ENCODE results near the gene KCNMA1. TPM values are rescaled to one million over a fixed set of nuclear protein-coding genes. Genes with fewer than 3 reads are reported as not detected.
A peak's percentile ranks its signal among the peaks of the same experiment; 100 is the strongest.

The KCNMA1 gene
- total and polyA plus RNA-seq, 10 of the 15 experiments (the other 5 are each of a cell fraction or from before 2014, with no cell fraction given) = 8.5 to 77.0 (median 21.3) TPM

DNA sequence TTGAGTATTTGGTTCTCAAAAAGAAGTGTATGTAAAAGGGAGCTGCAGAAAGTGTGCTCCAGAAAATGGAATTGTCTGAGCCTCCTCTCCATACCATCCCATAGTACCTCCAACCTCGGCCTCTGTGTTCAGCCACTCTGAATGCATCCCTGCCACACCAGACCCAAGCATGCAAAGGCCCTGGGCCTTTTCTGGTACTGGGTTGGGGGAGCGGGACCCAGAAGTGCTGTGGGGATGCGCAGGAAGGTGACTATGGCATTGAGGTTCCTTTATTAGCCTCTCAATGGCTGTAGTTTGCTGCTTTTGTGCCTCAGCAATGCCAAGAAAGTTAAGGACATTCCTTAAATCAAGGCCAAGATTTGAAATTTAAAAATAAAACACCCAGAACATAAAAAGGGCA lies 2.1 kb upstream of the KCNMA1 start (continued):
- TF ChIP-seq, protein P1, sequence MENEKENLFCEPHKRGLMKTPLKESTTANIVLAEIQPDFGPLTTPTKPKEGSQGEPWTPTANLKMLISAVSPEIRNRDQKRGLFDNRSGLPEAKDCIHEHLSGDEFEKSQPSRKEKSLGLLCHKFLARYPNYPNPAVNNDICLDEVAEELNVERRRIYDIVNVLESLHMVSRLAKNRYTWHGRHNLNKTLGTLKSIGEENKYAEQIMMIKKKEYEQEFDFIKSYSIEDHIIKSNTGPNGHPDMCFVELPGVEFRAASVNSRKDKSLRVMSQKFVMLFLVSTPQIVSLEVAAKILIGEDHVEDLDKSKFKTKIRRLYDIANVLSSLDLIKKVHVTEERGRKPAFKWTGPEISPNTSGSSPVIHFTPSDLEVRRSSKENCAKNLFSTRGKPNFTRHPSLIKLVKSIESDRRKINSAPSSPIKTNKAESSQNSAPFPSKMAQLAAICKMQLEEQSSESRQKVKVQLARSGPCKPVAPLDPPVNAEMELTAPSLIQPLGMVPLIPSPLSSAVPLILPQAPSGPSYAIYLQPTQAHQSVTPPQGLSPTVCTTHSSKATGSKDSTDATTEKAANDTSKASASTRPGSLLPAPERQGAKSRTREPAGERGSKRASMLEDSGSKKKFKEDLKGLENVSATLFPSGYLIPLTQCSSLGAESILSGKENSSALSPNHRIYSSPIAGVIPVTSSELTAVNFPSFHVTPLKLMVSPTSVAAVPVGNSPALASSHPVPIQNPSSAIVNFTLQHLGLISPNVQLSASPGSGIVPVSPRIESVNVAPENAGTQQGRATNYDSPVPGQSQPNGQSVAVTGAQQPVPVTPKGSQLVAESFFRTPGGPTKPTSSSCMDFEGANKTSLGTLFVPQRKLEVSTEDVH (IDR thresholded peaks at IDR 0.05; ENCODE audit: low read depth, partially characterized antibody) = no peak
- TF ChIP-seq TARDBP (IDR thresholded peaks at IDR 0.05; ENCODE audit: borderline replicate concordance) = no peak
- TF ChIP-seq MEF2A (IDR thresholded peaks at IDR 0.05; ENCODE audit: insufficient read depth, low read depth, low read length) = no peak

DNA sequence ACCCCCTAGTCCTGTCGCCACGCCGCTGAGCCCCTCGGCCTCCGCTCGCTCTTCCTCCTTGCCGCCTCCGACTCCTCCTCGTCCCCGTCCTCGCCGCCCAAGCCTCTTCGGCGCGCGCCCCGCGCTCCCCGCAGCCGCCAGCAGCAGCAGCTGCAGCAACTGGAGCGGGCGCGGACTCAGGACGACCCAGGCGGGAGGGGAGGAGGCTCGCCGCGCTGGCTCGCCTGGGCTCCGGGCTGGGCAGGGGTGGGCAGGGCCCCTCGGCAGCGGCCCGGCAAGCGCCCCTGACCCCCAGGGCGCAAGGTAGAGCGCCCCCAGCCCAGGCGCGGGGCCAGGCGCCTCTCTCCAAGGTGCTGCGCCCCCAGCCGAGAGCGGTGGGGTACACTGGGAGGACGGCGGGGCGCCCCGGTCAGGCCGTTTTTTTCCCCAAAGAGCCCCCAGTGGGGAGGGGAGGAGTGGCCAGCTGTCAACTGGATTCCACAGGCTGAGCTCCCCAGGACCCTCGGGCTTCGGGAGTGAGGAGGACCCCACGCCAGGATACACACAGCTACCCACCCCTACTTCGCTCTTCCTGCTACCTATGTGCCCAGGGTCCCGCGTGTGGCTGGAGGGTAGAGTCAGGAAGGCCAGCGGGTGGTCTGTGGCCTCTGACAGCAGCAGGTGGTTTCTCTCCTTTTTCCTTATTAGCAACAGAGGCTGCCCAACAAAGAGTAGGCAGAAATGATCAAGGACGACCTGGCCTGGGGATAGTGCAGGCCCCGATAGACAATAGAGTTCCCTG lies 903 bp upstream of the KCNMA1 start:
- no TSS peak for BruUV-seq (replicated peaks)
- WGBS (ENCODE audit: insufficient coverage, insufficient replicate concordance, low lambda C conversion rate, missing lambda C conversion rate) = 2% methylated on average over 52 of the region's 56 CpGs
- intact Hi-C loops (cut with micrococcal nuclease; ENCODE audit: unreplicated experiment) (no loop called here), in situ Hi-C loops (cut with MboI) (no loop called here)
- Histone ChIP-seq H3K9ac (ENCODE audit: control insufficient read depth, insufficient read depth, low read length) (no peak overlapping the region), H3K27me3 (replicated peaks in 1 of 2; ENCODE audit: control insufficient read depth in 2 of 2, insufficient read depth in 2 of 2, low read length in 1 of 2) (no peaks in the 10 kb centered on the region; a peak in 1 of 4 replicates), H4K20me1 (ENCODE audit: control insufficient read depth, insufficient read depth) (no peaks in the 10 kb centered on the region), H3K27ac (ENCODE audit: control insufficient read depth, insufficient read depth) (no peak overlapping the region), H2AFZ (ENCODE audit: control insufficient read depth, low read depth, low read length) (no peak overlapping the region), H3K4me3 (no peak overlapping the region), H3K4me1 (ENCODE audit: control insufficient read depth, insufficient read depth, low read length) (no peaks in the 10 kb centered on the region), H3K4me2 (ENCODE audit: control insufficient read depth, insufficient read depth) (peak overlapping the region; percentile 27; the same call in 1 of the 2 replicates), H3K79me2 (ENCODE audit: control insufficient read depth, insufficient read depth, low read length) (no peaks in the 10 kb centered on the region), H3K9me3 (replicated peaks; ENCODE audit: control insufficient read depth, insufficient read depth, low read length) (no peaks in the 10 kb centered on the region), H3K36me3 (ENCODE audit: control insufficient read depth in 2 of 2, insufficient read depth in 2 of 2, low read length in 1 of 2) (no peaks in the 10 kb centered on the region)
- ChIA-PET SMC1A (ENCODE audit: uncharacterized antibody, unreplicated experiment) (interaction anchor here (0.7 to 13.9 kb wide), 25 partner anchors 16 to 472 kb away, joined by 3 to 291 read pairs (median 4); no protein-coding TSS in a partner anchor), CTCF (interaction anchor here (0.6 to 21.5 kb wide), 18 partner anchors 9 to 470 kb away, joined by 3 to 532 read pairs (median 5); no protein-coding TSS in a partner anchor), POLR2A (no interaction called here), RAD21 (ENCODE audit: unreplicated experiment) (interaction anchor here (0.9 to 16.4 kb wide), 14 partner anchors 9 to 464 kb away, joined by 3 to 290 read pairs (median 6); no protein-coding TSS in a partner anchor)
- DNase-seq (ENCODE audit: low read depth, low spot score) (no peak), FAIRE-seq (no peak), ATAC-seq (peak; percentile 52)
- TF ChIP-seq BHLHE40 (IDR thresholded peaks at IDR 0.05; ENCODE audit: borderline replicate concordance in 1 of 2, low read depth in 2 of 2, low read length in 1 of 2) = peak in 1 of 2 experiments; percentile 27; a peak in 1 of 4 replicates
- 0 out of 2 replicates have a peak, but pooled peaks have one; percentile 27 for TF ChIP-seq BACH1 (IDR thresholded peaks at IDR 0.05; ENCODE audit: borderline replicate concordance)
- TF ChIP-seq LARP7 (IDR thresholded peaks at IDR 0.05) = peak; percentile 80; the same call in 1 of the 2 replicates
- peak; percentile 54 for TF ChIP-seq HDAC6 (IDR thresholded peaks at IDR 0.05; ENCODE audit: unreplicated experiment)
- peak; percentile 84 for TF ChIP-seq NFXL1 (IDR thresholded peaks at IDR 0.05; ENCODE audit: borderline replicate concordance)
- TF ChIP-seq, protein P2, sequence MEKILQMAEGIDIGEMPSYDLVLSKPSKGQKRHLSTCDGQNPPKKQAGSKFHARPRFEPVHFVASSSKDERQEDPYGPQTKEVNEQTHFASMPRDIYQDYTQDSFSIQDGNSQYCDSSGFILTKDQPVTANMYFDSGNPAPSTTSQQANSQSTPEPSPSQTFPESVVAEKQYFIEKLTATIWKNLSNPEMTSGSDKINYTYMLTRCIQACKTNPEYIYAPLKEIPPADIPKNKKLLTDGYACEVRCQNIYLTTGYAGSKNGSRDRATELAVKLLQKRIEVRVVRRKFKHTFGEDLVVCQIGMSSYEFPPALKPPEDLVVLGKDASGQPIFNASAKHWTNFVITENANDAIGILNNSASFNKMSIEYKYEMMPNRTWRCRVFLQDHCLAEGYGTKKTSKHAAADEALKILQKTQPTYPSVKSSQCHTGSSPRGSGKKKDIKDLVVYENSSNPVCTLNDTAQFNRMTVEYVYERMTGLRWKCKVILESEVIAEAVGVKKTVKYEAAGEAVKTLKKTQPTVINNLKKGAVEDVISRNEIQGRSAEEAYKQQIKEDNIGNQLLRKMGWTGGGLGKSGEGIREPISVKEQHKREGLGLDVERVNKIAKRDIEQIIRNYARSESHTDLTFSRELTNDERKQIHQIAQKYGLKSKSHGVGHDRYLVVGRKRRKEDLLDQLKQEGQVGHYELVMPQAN (conservative IDR thresholded peaks at IDR 0.05) = peak; percentile 73; the same call in 1 of the 2 replicates
- TF ChIP-seq RAD51 (IDR thresholded peaks at IDR 0.05) = no peak
- TF ChIP-seq WRNIP1 (IDR thresholded peaks at IDR 0.05; ENCODE audit: borderline replicate concordance, low read depth, low read length) = no peak
- TF ChIP-seq NFYB (IDR thresholded peaks at IDR 0.05; ENCODE audit: insufficient read depth, low read depth, low read length) = no peak
- TF ChIP-seq NR2F1 (conservative IDR thresholded peaks at IDR 0.05) = peak; percentile 40; the same call in 1 of the 2 replicates
- TF ChIP-seq GATAD2B (conservative IDR thresholded peaks at IDR 0.05; ENCODE audit: low read depth) = peak; percentile 80; the same call in 1 of the 2 replicates
- TF ChIP-seq CEBPB (IDR thresholded peaks at IDR 0.05; ENCODE audit: borderline replicate concordance in 1 of 2, low read depth in 2 of 2, low read length in 2 of 2) = no peak
